HepG2 (cell line): ENCODE results near the gene TPRG1L.

ENCODE experiments used
- DNMT1 ChIP-seq: sonication (generic); formaldehyde crosslinking; IDR thresholded peaks from 2 replicates; pipeline ENCODE4 v1.5.1; 2020; ENCODE audit warnings: mild to moderate bottlenecking, missing genetic modification reagents
- KLF9 ChIP-seq: IDR thresholded peaks from 2 replicates; pipeline ENCODE4 v1.6.1; 2016; ENCODE audit warnings: low read depth

DNA sequence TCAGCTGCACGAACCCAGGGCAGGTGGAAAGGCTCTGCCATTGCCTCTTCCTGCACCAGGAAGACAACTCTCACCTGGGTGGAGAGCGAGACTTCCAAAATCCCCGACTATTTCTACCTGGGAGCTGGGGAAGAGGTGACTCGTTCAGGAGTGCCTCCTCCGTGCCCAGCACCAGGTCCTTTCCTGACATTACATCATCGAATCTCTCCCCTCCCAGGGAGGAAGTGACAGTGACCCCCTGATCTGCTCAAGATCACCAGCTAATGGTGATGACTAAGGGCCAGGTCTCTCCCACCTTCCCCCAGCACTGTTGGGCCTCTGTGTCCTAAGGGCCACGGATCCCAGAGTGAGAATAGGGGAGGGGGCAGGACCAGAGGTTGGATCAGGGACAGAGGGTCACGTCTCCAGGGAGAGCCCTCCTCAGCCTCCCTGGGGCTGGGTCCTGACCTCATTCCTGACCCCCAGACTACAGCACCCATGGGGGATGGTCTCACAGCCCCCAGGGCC lies 20.3 kb upstream of the TPRG1L start:
- TF ChIP-seq DNMT1, result no peak
- TF ChIP-seq KLF9 (CRISPR knock-in tag), result no peak
